Mucosa of descending colon (tissue), 3 donors: ENCODE results near the gene FBP1. TPM values are rescaled to one million over a fixed set of nuclear protein-coding genes. Genes with fewer than 3 reads are reported as not detected.
"Not testable (repeated sequence)": the region's sequence is repeated elsewhere in the genome, so short reads cannot be mapped to it uniquely, and the experiment has no call there.

Experiments used
- ATAC-seq: fragments of 200-7000 bp; cut with Tn5 transposase; one replicate; pipeline ENCODE4 v1.9.1; 2020; ENCODE audit warnings: mild to moderate bottlenecking, moderate library complexity
- DNase-seq, 3 donors: peaks; one replicate each; pipeline ENCODE4 v3.0.0-alpha.2; 2020
- H3K36me3 ChIP-seq: fragments of 200-600 bp; one replicate; pipeline ENCODE4 v1.8.0; 2021; ENCODE audit warnings: low read depth, mild to moderate bottlenecking
- H3K4me1 ChIP-seq: fragments of 200-600 bp; one replicate; pipeline ENCODE4 v1.8.0; 2021; ENCODE audit warnings: low read depth, mild to moderate bottlenecking
- H3K4me3 ChIP-seq: fragments of 200-600 bp; one replicate; pipeline ENCODE4 v1.8.0; 2021; ENCODE audit warnings: mild to moderate bottlenecking
- H3K9me3 ChIP-seq: fragments of 200-600 bp; one replicate; pipeline ENCODE4 v1.8.0; 2021; ENCODE audit warnings: mild to moderate bottlenecking
- intact Hi-C, 2 donors: fragments of 100-400 bp; cut with DNase I in 1 of 2; cut with micrococcal nuclease in 1 of 2; formaldehyde crosslinking; loops; one replicate each; pipeline versions ENCODE4 v1.11.0 to v1.11.1; 2022; cut with DNase I, micrococcal nuclease
- total RNA-seq, 3 donors: library from RNA; stranded (reverse); fragmentation: NEBNext Ultra II Directional in 2 of 3; extraction: Animal tissue kit (Norgen Biotek cat#: 25700) in 2 of 3; gene quantifications; one replicate each; pipeline versions ENCODE4 v1.2.1 to v1.2.4, GENCODE V29; 2021 to 2023
- TF ChIP-seq, protein P1 (sequence below): fragments of 200-600 bp; IDR thresholded peaks from one replicate; pipeline ENCODE4 v1.8.0; 2022; ENCODE audit warnings: antibody characterized with exemption, mild to moderate bottlenecking
- donor health status: DM: no; HTN: no; CAD: no; lungs with moderate emphysema.
- donor health status: DM: no; HTN: no; CAD: no.
- donor health status: DM: no; HTN: yes; CAD: no.

Gene FBP1
- total RNA-seq, 3 donors from 2014 or later, result 17.6 to 52.4 (median 48.6) TPM

DNA sequence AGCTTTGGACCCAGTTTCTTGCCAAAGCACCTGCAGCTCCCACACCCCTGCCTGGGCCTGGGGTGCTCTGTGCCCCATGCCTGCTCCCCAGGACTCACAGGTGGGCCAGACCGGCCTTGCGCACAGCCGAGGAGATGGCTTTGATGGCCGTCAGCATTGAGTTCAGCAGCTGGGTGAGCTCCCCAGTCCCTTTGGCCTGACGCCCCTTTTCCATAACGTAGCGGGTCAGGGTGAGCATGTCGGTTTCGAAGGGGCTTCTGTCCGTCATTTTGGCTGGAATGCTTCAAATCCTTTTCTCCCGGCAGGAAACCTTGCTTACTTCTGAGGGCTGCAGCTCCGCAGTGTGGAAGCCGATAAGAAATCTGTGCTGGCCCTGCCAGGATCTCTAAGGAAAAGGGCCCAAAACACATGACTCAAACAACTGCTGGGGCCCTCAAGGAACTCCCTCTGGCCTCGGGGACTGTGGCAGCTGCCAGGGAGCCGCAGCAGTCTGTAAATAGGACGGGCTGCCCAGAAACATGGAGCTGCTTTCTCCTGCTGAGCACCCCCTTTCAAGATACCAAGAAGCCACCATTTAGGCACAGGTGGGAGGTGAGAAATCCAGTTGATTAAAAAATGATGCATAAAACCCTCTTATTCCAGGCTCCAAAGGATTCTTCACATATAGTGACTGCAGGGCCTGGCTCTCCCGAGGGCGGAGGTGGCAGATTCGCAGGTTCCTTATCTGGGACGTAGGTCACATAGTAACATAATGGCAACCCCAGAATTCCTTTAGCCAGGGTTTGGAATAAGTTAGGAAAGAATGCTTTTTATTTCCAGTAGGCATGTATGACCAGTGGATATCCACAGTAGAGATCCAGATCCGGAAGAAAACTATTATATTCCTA lies 45.6 kb downstream of the FBP1 start, which contains the start of gene FBP2:
TSS of gene FBP2 (minus strand) at position 366 of the 887 bp plus-strand sequence. CDS start at position 268, 98 bp downstream.
- no peak for ATAC-seq
- TF ChIP-seq, protein P1, sequence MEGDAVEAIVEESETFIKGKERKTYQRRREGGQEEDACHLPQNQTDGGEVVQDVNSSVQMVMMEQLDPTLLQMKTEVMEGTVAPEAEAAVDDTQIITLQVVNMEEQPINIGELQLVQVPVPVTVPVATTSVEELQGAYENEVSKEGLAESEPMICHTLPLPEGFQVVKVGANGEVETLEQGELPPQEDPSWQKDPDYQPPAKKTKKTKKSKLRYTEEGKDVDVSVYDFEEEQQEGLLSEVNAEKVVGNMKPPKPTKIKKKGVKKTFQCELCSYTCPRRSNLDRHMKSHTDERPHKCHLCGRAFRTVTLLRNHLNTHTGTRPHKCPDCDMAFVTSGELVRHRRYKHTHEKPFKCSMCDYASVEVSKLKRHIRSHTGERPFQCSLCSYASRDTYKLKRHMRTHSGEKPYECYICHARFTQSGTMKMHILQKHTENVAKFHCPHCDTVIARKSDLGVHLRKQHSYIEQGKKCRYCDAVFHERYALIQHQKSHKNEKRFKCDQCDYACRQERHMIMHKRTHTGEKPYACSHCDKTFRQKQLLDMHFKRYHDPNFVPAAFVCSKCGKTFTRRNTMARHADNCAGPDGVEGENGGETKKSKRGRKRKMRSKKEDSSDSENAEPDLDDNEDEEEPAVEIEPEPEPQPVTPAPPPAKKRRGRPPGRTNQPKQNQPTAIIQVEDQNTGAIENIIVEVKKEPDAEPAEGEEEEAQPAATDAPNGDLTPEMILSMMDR, result no peak
- no peak for DNase-seq
- no peaks in the 10 kb centered on the region for H3K9me3 ChIP-seq
- no peaks in the 10 kb centered on the region for H3K36me3 ChIP-seq
- intact Hi-C loops, result no loop called here
- H3K4me1 ChIP-seq, result no peaks in the 10 kb centered on the region
- H3K4me3 ChIP-seq, result no peak within 1 kb of the TSS

DNA sequence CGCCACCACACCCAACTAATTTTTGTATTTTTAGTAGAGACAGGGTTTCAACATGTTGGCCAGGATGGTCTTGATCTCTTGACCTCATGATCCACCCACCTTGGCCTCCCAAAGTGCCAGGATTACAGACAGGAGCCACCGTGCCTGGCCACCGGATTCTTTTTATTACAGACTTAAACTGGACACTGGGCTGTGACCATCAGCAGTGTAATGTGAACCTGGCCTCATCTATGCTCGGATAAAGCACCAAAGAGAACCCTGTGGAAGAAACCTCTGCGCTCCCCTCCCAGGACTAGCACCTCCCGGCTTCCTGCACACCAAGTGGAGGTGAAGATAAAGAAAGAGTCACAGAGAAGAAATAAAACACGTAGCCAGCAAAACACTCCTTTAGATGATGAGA lies 46.6 kb downstream of the FBP1 start:
- H3K4me1 ChIP-seq, ATAC-seq, H3K4me3 ChIP-seq, H3K9me3 ChIP-seq, DNase-seq, intact Hi-C loops, H3K36me3 ChIP-seq: not testable (repeated sequence)

DNA sequence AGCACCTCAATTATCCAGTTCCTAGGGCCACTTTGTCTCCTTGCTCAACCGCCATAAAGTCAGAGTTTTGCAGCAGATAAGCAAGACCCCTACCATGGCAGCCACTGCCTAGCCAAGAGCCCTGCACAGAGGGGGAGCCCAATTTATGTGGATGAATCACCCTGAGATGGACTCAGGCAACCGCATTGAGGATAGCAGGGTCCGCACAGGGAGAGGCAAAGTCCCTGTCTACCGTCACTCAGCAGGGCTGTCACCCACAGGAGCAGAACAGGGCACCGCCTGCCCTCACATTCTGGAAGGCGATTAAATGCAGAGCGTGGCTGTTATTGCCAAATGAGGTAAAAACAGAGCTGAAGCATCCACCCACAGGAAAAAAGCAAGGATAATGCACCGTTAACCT lies 47.4 kb downstream of the FBP1 start:
- no peaks in the 10 kb centered on the region for H3K9me3 ChIP-seq
- H3K4me3 ChIP-seq, result no peak overlapping the region
- ATAC-seq (no peak), DNase-seq (no peak)
- no peaks in the 10 kb centered on the region for H3K36me3 ChIP-seq
- TF ChIP-seq, protein P1, result no peak
- intact Hi-C loops, result no loop called here
- no peaks in the 10 kb centered on the region for H3K4me1 ChIP-seq

DNA sequence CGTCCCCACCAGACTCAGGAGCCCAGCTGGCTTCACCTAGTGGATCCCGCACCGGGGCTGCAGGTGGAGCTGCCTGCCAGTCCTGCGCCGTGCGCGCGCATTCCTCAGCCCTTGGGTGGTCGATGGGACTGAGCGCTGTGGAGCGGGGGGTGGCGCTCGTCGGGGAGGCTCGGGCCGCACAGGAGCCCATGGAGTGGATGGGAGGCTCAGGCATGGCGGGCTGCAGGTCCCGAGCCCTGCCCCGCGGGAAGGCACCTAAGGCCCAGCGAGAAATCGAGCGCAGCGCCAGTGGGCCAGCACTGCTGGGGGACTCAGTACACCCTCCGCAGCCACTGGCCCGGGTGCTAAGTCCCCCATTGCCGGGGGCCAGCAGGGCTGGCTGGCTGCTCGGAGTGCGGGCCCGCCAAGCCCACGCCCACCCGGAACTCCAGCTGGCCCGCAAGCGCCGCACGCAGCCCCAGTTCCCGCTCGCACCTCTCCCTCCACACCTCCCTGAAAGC lies 48.2 kb downstream of the FBP1 start:
- H3K4me3 ChIP-seq, H3K4me1 ChIP-seq, ATAC-seq, H3K9me3 ChIP-seq, intact Hi-C loops, H3K36me3 ChIP-seq, DNase-seq: not testable (repeated sequence)

DNA sequence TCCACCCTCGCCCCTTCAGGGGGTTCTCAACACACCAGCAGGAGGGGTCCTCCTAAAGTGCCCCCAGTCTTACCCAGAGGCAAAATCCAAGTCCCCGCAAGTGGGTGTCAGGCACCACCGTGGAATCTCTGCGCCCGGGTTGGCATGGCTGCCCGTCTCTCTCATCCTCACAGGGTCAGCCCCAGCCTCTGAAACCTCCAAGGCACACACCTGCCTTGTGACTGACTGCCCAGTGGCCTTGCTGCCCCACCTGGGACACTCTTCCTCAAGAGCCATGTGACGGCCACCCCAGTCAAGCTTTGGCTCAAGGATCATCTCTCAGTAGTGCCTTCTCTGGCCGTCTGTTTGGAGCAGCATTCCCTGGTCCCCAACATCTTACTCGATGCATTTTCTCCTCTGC lies 50.6 kb downstream of the FBP1 start:
- no peaks in the 10 kb centered on the region for H3K36me3 ChIP-seq
- no peak for DNase-seq
- no peak overlapping the region for H3K4me3 ChIP-seq
- intact Hi-C loops, result no loop called here
- ATAC-seq, result no peak
- TF ChIP-seq, protein P1, result no peak
- H3K9me3 ChIP-seq, result no peaks in the 10 kb centered on the region
- H3K4me1 ChIP-seq, result no peaks in the 10 kb centered on the region

DNA sequence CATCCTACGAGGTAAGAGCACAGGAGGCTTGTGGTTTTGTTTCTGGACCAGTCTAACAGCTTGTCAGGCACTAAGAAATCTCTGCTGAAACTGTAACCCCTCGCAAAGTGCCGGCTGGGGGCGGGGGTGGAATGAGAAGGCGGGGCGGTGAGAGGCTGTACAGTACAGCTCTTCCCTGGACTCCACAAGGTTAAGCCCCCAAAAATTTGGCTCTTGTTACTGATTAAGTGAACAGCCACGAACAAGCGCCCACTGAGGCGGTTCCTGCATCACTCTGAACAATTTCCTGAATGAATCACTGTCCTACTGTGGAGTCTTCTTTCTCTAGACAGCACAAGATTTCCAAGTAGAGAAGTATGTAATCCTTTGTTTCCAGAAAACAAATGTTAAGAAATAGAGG lies 52.5 kb downstream of the FBP1 start:
- H3K36me3 ChIP-seq, result no peaks in the 10 kb centered on the region
- intact Hi-C loops, result no loop called here
- H3K4me3 ChIP-seq, result no peak overlapping the region
- ATAC-seq (no peak), DNase-seq (no peak)
- H3K4me1 ChIP-seq, result no peaks in the 10 kb centered on the region
- TF ChIP-seq, protein P1, result no peak
- H3K9me3 ChIP-seq, result no peaks in the 10 kb centered on the region
